Calu3 (cell line): Measurements from ENCODE around the gene DNM1. TPM values are rescaled to one million over a fixed set of nuclear protein-coding genes. Genes with fewer than 3 reads are reported as not detected.

Experiments used
- BruUV-seq: library from RNA; stranded (reverse); fragments of 400-500 nt; replicated peaks from 2 replicates; lab custom pipeline; 2021; lab: Mats Ljungman, UMichigan
- CTCF ChIA-PET: fragments of 300-600 bp; sonication (Branson Sonifier 250); formaldehyde crosslinking; loops from one replicate; lab custom pipeline; 2022; ENCODE audit warnings: antibody characterized with exemption; lab: Charles Lee
- DNase-seq: peaks from one replicate; pipeline ENCODE4 v3.0.0; 2022
- H3K27ac Mint-ChIP-seq: one replicate; pipeline ENCODE4 v1.8.0; 2022; ENCODE audit warnings: mixed read lengths; ENCODE audit not compliant: unreplicated experiment
- H3K27me3 Mint-ChIP-seq: one replicate; pipeline ENCODE4 v1.8.0; 2022; ENCODE audit warnings: mixed read lengths; ENCODE audit not compliant: unreplicated experiment
- H3K36me3 Mint-ChIP-seq: one replicate; pipeline ENCODE4 v1.8.0; 2022; ENCODE audit warnings: mild to moderate bottlenecking, moderate library complexity, mixed read lengths; ENCODE audit not compliant: insufficient read depth, unreplicated experiment
- H3K4me1 Mint-ChIP-seq: one replicate; pipeline ENCODE4 v1.8.0; 2022; ENCODE audit warnings: mild to moderate bottlenecking, low read depth, mixed read lengths; ENCODE audit not compliant: unreplicated experiment
- H3K4me3 Mint-ChIP-seq: one replicate; pipeline ENCODE4 v1.8.0; 2022; ENCODE audit warnings: mild to moderate bottlenecking, low read depth, moderate library complexity, mixed read lengths; ENCODE audit not compliant: unreplicated experiment
- H3K9me3 Mint-ChIP-seq: one replicate; pipeline ENCODE4 v1.8.0; 2022; ENCODE audit warnings: low read depth, mixed read lengths; ENCODE audit not compliant: unreplicated experiment
- intact Hi-C: fragments of 100-400 bp; cut with micrococcal nuclease; formaldehyde crosslinking; loops from one replicate; pipeline ENCODE4 v1.10.0; 2022; ENCODE audit not compliant: unreplicated experiment
- total RNA-seq: library from RNA; stranded (reverse); gene quantifications from 2 replicates; pipeline ENCODE4 v1.2.3, GENCODE V29; 2022
- TF ChIP-seq, protein P1 (sequence below): fragments of 200-600 bp; IDR thresholded peaks from one replicate; pipeline ENCODE4 v1.8.0; 2022; ENCODE audit warnings: antibody characterized with exemption; ENCODE audit not compliant: unreplicated experiment

Gene DNM1
- total RNA-seq, 1 experiment from 2014 or later = 40.0 TPM

DNA sequence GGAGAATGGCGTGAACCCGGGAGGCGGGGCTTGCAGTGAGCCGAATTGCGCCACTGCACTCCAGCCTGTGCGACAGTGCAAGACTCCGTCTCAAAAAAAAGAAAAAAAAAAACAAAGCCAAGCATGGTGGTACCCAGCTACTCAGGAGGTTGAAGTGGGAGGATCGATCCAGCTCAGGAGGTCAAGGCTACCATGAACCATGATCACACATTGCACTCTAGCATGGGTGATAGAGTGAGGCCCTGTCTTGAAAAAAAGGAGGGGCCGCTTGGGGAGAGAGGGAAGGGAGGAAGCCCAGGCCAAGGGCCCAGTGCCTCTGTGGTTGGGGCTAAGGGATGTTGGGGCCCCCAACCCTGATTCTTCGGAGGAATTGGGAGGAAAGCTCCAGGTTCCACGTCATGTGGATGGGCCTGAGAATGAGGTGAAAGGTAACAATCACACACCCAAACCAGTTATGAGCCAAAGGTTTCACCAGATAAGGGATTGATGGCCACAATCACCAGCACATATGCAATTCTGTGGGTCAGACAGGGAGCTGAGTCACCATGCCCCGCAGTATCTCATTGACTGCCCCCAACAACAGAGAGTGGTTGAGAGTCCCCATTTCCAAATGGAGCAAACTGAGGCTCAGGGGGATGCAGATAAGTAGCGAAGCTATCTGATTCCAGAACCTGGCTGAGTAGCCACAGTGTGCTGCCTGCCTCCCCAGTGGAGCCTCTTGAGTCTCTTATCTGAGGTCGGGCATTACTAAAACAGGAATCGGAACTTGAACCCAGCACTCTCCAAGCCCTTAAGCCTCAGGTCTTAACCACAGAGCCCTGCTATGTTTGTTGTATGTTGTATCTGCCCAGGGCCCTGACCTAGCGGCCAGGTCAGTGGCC is 93.4 kb downstream of the DNM1 start:
- TF ChIP-seq, protein P1, sequence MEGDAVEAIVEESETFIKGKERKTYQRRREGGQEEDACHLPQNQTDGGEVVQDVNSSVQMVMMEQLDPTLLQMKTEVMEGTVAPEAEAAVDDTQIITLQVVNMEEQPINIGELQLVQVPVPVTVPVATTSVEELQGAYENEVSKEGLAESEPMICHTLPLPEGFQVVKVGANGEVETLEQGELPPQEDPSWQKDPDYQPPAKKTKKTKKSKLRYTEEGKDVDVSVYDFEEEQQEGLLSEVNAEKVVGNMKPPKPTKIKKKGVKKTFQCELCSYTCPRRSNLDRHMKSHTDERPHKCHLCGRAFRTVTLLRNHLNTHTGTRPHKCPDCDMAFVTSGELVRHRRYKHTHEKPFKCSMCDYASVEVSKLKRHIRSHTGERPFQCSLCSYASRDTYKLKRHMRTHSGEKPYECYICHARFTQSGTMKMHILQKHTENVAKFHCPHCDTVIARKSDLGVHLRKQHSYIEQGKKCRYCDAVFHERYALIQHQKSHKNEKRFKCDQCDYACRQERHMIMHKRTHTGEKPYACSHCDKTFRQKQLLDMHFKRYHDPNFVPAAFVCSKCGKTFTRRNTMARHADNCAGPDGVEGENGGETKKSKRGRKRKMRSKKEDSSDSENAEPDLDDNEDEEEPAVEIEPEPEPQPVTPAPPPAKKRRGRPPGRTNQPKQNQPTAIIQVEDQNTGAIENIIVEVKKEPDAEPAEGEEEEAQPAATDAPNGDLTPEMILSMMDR = no peak

DNA sequence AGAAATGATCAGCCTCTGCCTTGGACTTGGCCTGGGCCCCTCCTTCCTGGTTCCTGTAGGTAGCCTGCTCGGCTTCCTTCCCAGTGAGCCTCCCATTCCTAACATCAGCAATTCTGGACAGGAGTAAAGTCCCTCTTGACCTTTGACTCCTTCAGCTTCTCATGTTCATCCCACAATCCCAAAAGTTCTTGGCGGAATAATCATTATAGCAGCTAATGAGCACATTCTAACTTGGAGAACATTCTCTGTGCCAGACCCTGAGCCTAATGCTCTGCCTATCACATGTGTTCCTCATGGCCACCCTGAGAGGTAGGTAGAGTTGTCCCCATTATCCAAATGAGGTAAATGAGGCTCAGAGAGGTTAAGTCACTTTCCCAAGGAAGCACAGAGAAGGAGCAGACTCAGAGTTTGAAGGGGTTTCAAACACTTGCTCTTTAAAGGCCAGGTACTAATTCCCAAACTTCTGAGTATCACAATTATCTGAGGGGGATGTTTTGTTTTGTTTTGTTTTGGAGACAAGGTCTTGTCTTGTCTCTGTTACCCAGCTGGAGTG is 94.1 kb downstream of the DNM1 start:
- CTCF ChIA-PET = no interaction called here
- H3K4me1 Mint-ChIP-seq = peaks cover 10% of the 10 kb centered on the region
- no peaks in the 10 kb centered on the region for H3K9me3 Mint-ChIP-seq
- H3K4me3 Mint-ChIP-seq = no peak overlapping the region
- H3K36me3 Mint-ChIP-seq = peaks cover 18% of the 10 kb centered on the region
- no peak overlapping the region for H3K27ac Mint-ChIP-seq
- no peak for DNase-seq
- TF ChIP-seq, protein P1 = no peak
- intact Hi-C loops = loop anchor here (5.0 kb wide), 1 partner anchor 115 kb away; no protein-coding TSS in a partner anchor
- H3K27me3 Mint-ChIP-seq = no peaks in the 10 kb centered on the region
- BruUV-seq = no TSS peak

More for the DNA sequence above, 93.4 kb downstream of the DNM1 start:
- peaks cover 10% of the 10 kb centered on the region for H3K4me1 Mint-ChIP-seq
- no peak overlapping the region for H3K4me3 Mint-ChIP-seq
- DNase-seq = no peak
- no peak overlapping the region for H3K27ac Mint-ChIP-seq
- peaks cover 18% of the 10 kb centered on the region for H3K36me3 Mint-ChIP-seq
- no peaks in the 10 kb centered on the region for H3K9me3 Mint-ChIP-seq
- H3K27me3 Mint-ChIP-seq = no peaks in the 10 kb centered on the region
- BruUV-seq = no TSS peak
- intact Hi-C loops = loop anchor here (5.0 kb wide), 1 partner anchor 116 kb away; no protein-coding TSS in a partner anchor
- CTCF ChIA-PET = interaction anchor here (2.3 kb wide), 1 partner anchor 45 kb away, joined by 11 read pairs; no protein-coding TSS in a partner anchor

- Mint-ChIP-seq H3K4me3 (peak overlapping the region; percentile 21), H3K27me3 (no peaks in the 10 kb centered on the region), H3K27ac (peak overlapping the region; percentile 72), H3K36me3 (peaks cover 18% of the 10 kb centered on the region), H3K9me3 (no peaks in the 10 kb centered on the region), H3K4me1 (peaks cover 10% of the 10 kb centered on the region)
- TF ChIP-seq, protein P1 = no peak
- CTCF ChIA-PET = interaction anchor here (0.7 kb wide), 1 partner anchor 43 kb away, joined by 3 read pairs; no protein-coding TSS in a partner anchor
- DNase-seq = peak; percentile 22
- BruUV-seq = no TSS peak
- intact Hi-C loops = loop anchor here (5.0 kb wide), 1 partner anchor 113 kb away; no protein-coding TSS in a partner anchor
Observed at GRCh38 chr9:128298535-128299482, 95.6 kb downstream of the DNM1 start.
